Measurements from ENCODE around the gene GTF3C5. TPM values are rescaled to one million over a fixed set of nuclear protein-coding genes. Genes with fewer than 3 reads are reported as not detected.

GTF3C5 gene
- polyA plus RNA-seq, 1 of the 3 experiments (the other 2 are of a cell fraction), result 57.3 TPM

GRCh38 chr9:133004091-133004998 lies 26.5 kb upstream of the GTF3C5 start (continued):
- TF ChIP-seq, protein P1, sequence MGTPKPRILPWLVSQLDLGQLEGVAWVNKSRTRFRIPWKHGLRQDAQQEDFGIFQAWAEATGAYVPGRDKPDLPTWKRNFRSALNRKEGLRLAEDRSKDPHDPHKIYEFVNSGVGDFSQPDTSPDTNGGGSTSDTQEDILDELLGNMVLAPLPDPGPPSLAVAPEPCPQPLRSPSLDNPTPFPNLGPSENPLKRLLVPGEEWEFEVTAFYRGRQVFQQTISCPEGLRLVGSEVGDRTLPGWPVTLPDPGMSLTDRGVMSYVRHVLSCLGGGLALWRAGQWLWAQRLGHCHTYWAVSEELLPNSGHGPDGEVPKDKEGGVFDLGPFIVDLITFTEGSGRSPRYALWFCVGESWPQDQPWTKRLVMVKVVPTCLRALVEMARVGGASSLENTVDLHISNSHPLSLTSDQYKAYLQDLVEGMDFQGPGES (IDR thresholded peaks at IDR 0.05; ENCODE audit: low read depth, low read length), result no peak
- no peak for TF ChIP-seq TEAD4 (IDR thresholded peaks at IDR 0.05; ENCODE audit: borderline replicate concordance, insufficient read depth)
- no peak for TF ChIP-seq GABPA (IDR thresholded peaks at IDR 0.05; ENCODE audit: low read depth)
- TF ChIP-seq TCF12 (IDR thresholded peaks at IDR 0.05), result no peak
- TF ChIP-seq ELF1 (IDR thresholded peaks at IDR 0.05), result no peak

DNA sequence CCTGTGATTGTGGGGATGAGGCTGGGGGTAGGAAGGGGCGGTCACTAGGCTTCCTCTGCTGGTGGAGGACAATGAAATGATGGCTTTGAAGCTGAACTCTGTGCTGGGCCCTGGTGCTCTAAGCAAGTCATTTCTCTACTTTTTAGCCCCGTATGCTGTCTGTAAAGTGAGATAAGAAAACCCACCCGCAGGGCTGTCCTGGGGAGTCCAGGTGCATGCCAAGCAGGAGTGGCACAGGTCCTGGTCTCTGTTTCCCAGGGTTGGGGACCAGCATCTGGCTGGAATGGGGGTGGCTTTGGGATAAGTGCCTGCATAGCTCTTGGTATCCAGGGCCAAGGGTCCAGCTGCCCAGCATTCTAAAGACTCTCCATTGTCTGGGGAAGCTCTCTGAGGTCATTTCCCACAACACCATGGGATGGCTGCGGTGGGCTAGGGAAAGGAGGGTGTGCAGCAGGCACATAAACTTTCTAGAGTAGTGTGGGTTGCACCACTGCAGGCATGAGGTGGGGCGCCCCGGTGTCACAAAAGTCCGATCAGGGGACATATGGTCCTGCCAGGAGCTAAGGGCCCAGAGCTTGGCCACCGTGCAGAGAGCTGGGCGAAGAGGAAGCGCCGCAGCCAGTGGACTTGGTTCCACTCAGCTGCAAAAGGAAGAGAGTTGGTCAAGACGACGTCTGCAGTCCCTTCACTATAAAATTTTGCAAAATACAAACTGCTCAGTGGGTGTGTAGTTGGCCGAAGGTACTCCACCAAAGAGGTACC lies 25.6 kb upstream of the GTF3C5 start:
- Histone ChIP-seq H4K20me1 (ENCODE audit: insufficient read depth) (no peaks in the 10 kb centered on the region), H3K79me2 (ENCODE audit: insufficient read depth) (no peaks in the 10 kb centered on the region), H3K27me3 (ENCODE audit: insufficient read depth) (peaks cover 18% of the 10 kb centered on the region; the same call in 1 of the 2 replicates), H3K4me2 (no peak overlapping the region), H3K4me1 (ENCODE audit: control insufficient read depth in 1 of 2, insufficient read depth in 2 of 2, low read depth in 1 of 2, low read length in 1 of 2) (no peaks in the 10 kb centered on the region; a peak in 1 of 4 replicates), H3K36me3 (replicated peaks in 1 of 2; ENCODE audit: control insufficient read depth in 1 of 2, insufficient read depth in 2 of 2, low read length in 1 of 2) (no peaks in the 10 kb centered on the region), H3F3A (replicated peaks; ENCODE audit: insufficient read depth) (no peaks in the 10 kb centered on the region), H3K27ac (ENCODE audit: low read depth in 2 of 2, low read length in 1 of 2) (no peak overlapping the region), H3K9me3 (no peaks in the 10 kb centered on the region), H2AFZ (ENCODE audit: low read depth) (no peak overlapping the region), H3K9me2 (no peaks in the 10 kb centered on the region), H3K9ac (no peak overlapping the region), H3K4me3 (ENCODE audit: low read depth in 2 of 2, low read length in 1 of 2) (no peak overlapping the region)
- CTCF ChIA-PET, result interaction anchor here (0.8 to 4.9 kb wide), 5 partner anchors 13 to 32 kb away, joined by 3 to 39 read pairs (median 6); partner anchors contain the start of gene GFI1B
- DNase-seq, result no peak
- WGBS (ENCODE audit: low lambda C conversion rate), result 40% methylated on average over 10 of the region's 14 CpGs
- POLR2A ChIA-PET, result no interaction called here
- TF ChIP-seq EZH2phosphoT487 (IDR thresholded peaks at IDR 0.05; ENCODE audit: borderline replicate concordance, low read depth) (no peak), RAD21 (IDR thresholded peaks at IDR 0.05; ENCODE audit: low read length) (no peak), SMC3 (IDR thresholded peaks at IDR 0.05; ENCODE audit: low read depth, low read length) (no peak), NFIC (IDR thresholded peaks at IDR 0.05; ENCODE audit: borderline replicate concordance) (no peak), RXRA (IDR thresholded peaks at IDR 0.05; ENCODE audit: borderline replicate concordance, low read depth) (no peak), TEAD4 (IDR thresholded peaks at IDR 0.05; ENCODE audit: borderline replicate concordance, insufficient read depth) (no peak), FOSL2 (IDR thresholded peaks at IDR 0.05; ENCODE audit: borderline replicate concordance, low read depth) (no peak), SIN3A (IDR thresholded peaks at IDR 0.05; ENCODE audit: borderline replicate concordance, low read depth, low read length) (no peak), USF1 (IDR thresholded peaks at IDR 0.05; ENCODE audit: borderline replicate concordance, low read depth) (no peak), YY1 (IDR thresholded peaks at IDR 0.05; ENCODE audit: low read depth) (no peak), REST (IDR thresholded peaks at IDR 0.05; ENCODE audit: low read depth, low read length) (no peak), POLR2AphosphoS5 (IDR thresholded peaks at IDR 0.05; ENCODE audit: low read depth, low read length) (no peak), FOXJ3 (CRISPR knock-in tag; IDR thresholded peaks at IDR 0.05) (no peak)
- TF ChIP-seq, protein P2, sequence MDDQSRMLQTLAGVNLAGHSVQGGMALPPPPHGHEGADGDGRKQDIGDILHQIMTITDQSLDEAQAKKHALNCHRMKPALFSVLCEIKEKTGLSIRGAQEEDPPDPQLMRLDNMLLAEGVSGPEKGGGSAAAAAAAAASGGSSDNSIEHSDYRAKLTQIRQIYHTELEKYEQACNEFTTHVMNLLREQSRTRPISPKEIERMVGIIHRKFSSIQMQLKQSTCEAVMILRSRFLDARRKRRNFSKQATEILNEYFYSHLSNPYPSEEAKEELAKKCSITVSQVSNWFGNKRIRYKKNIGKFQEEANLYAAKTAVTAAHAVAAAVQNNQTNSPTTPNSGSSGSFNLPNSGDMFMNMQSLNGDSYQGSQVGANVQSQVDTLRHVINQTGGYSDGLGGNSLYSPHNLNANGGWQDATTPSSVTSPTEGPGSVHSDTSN (IDR thresholded peaks at IDR 0.05), result no peak
- TF ChIP-seq, protein P3, sequence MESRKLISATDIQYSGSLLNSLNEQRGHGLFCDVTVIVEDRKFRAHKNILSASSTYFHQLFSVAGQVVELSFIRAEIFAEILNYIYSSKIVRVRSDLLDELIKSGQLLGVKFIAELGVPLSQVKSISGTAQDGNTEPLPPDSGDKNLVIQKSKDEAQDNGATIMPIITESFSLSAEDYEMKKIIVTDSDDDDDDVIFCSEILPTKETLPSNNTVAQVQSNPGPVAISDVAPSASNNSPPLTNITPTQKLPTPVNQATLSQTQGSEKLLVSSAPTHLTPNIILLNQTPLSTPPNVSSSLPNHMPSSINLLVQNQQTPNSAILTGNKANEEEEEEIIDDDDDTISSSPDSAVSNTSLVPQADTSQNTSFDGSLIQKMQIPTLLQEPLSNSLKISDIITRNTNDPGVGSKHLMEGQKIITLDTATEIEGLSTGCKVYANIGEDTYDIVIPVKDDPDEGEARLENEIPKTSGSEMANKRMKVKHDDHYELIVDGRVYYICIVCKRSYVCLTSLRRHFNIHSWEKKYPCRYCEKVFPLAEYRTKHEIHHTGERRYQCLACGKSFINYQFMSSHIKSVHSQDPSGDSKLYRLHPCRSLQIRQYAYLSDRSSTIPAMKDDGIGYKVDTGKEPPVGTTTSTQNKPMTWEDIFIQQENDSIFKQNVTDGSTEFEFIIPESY (IDR thresholded peaks at IDR 0.05; ENCODE audit: borderline replicate concordance, low read depth), result no peak

Data from SK-N-SH (cell line).